ENCODE results near the gene TMEM95.

GRCh38 chr17:7367918-7368598, 13.1 kb downstream of the TMEM95 start:
- TF ChIP-seq POLR2A (IDR thresholded peaks at IDR 0.05) (no peak), CTCF (IDR thresholded peaks at IDR 0.05) (no peak)
